Endothelial cell of umbilical vein (primary cell): ENCODE results near the gene SNORC. TPM values are rescaled to one million over a fixed set of nuclear protein-coding genes. Genes with fewer than 3 reads are reported as not detected.

Experiments used
- BruUV-seq: library from RNA; stranded (reverse); fragments of 400-500 nt; replicated peaks from 2 replicates; lab custom pipeline; 2021; lab: Mats Ljungman, UMichigan
- CTCF ChIA-PET: fragments of 300-600, 350-600 bp; sonication (Branson Sonifier 250); formaldehyde crosslinking; loops from one replicate; lab custom pipeline; 2021; ENCODE audit warnings: antibody characterized with exemption, inconsistent platforms; lab: Charles Lee
- POLR2A ChIA-PET: fragments of 300-600, 350-600 bp; sonication (Branson Sonifier 250); formaldehyde crosslinking; loops from one replicate; lab custom pipeline; 2021; ENCODE audit warnings: antibody characterized with exemption, inconsistent platforms; lab: Charles Lee
- DNase-seq: peaks from one replicate; pipeline ENCODE4 v3.0.0-alpha.2; 2011; ENCODE audit warnings: low read depth, low spot score
- FAIRE-seq: peaks from 2 replicates; lab custom pipeline; 2011; peaks lifted over from hg19 to GRCh38; lab: Jason Lieb, UNC
- H2AFZ ChIP-seq: 2 replicates; pipeline ENCODE4 v1.6.0; 2012; ENCODE audit warnings: low read depth, low read length, control low read depth, inconsistent platforms
- H3K27ac ChIP-seq: 2 replicates; pipeline ENCODE4 v1.5.1; 2011; ENCODE audit warnings: low read depth, mild to moderate bottlenecking, control low read depth, low read length, moderate library complexity; ENCODE audit not compliant: insufficient read depth
- H3K27me3 ChIP-seq, 2 experiments: 2 replicates each; pipeline versions ENCODE4 v1.6.0 to v1.6.1; 2011; ENCODE audit warnings: low read length in 2 of 2, mixed read lengths in 1 of 2; ENCODE audit not compliant: control insufficient read depth in 2 of 2, insufficient read depth in 2 of 2
- H3K36me3 ChIP-seq, 2 experiments: 2 replicates in 1 of 2; 3 replicates in 1 of 2; pipeline ENCODE4 v1.5.1; 2011; ENCODE audit warnings: low read length in 2 of 2, mild to moderate bottlenecking in 1 of 2, moderate library complexity in 1 of 2; ENCODE audit not compliant: control insufficient read depth in 2 of 2, insufficient read depth in 2 of 2; ENCODE audit errors: extremely low read depth in 1 of 2
- H3K4me1 ChIP-seq: 3 replicates; pipeline ENCODE4 v1.5.1; 2011; ENCODE audit warnings: mild to moderate bottlenecking, low read length; ENCODE audit not compliant: control insufficient read depth, insufficient read depth; ENCODE audit errors: extremely low read depth
- H3K4me2 ChIP-seq: 2 replicates; pipeline ENCODE4 v1.6.1; 2011; ENCODE audit warnings: low read length, control low read depth, mixed read lengths; ENCODE audit not compliant: insufficient read depth
- H3K4me3 ChIP-seq, 3 experiments: fragments of 200-600 bp in 1 of 3; sonication (generic), shearing (Covaris generic) in 1 of 3; replicated peaks in 1 of 3; 2 replicates each; pipeline ENCODE4 v1.5.1; 2011 to 2016; ENCODE audit warnings: control low read depth in 3 of 3, low read length in 3 of 3, mild to moderate bottlenecking in 2 of 3, inconsistent platforms in 1 of 3, low read depth in 1 of 3, moderate library complexity in 1 of 3; ENCODE audit not compliant: insufficient read depth in 1 of 3
- H3K79me2 ChIP-seq: 2 replicates; pipeline ENCODE4 v1.6.0; 2012; ENCODE audit warnings: low read length, inconsistent platforms; ENCODE audit not compliant: control insufficient read depth, insufficient read depth
- H3K9ac ChIP-seq: replicated peaks from 2 replicates; pipeline ENCODE3; 2011; ENCODE audit warnings: low read length, control low read depth; ENCODE audit not compliant: insufficient read depth; ENCODE audit errors: extremely low read depth
- H3K9me1 ChIP-seq: replicated peaks from 3 replicates; pipeline ENCODE4 v1.6.0; 2011; ENCODE audit warnings: mild to moderate bottlenecking, low read length; ENCODE audit not compliant: control insufficient read depth, insufficient read depth; ENCODE audit errors: extremely low read depth
- H3K9me3 ChIP-seq: replicated peaks from 2 replicates; pipeline ENCODE4 v1.5.1; 2012; ENCODE audit warnings: low read length, inconsistent platforms; ENCODE audit not compliant: control insufficient read depth, insufficient read depth
- H4K20me1 ChIP-seq: replicated peaks from 2 replicates; pipeline ENCODE3; 2011; ENCODE audit warnings: mild to moderate bottlenecking, low read length; ENCODE audit not compliant: control insufficient read depth, insufficient read depth; ENCODE audit errors: extremely low read depth
- EZH2 ChIP-seq: IDR thresholded peaks from 2 replicates; pipeline ENCODE4 v1.6.1; 2012; ENCODE audit warnings: borderline replicate concordance, low read depth, mild to moderate bottlenecking, moderate library complexity, low read length, inconsistent platforms; ENCODE audit not compliant: severe bottlenecking
- FOS ChIP-seq: IDR thresholded peaks from 2 replicates; pipeline ENCODE4 v1.6.1; 2011; ENCODE audit warnings: mild to moderate bottlenecking, low read length, moderate library complexity, borderline replicate concordance; ENCODE audit not compliant: insufficient read depth
- GATA2 ChIP-seq: IDR thresholded peaks from 2 replicates; pipeline ENCODE4 v1.7.0; 2011; ENCODE audit warnings: low read depth, mild to moderate bottlenecking, moderate library complexity, mixed read lengths, low read length; ENCODE audit not compliant: insufficient read length, insufficient read depth
- JUN ChIP-seq: IDR thresholded peaks from 2 replicates; pipeline ENCODE4 v1.6.1; 2011; ENCODE audit warnings: borderline replicate concordance, low read depth; ENCODE audit not compliant: insufficient read length, insufficient read depth
- MYC ChIP-seq: IDR thresholded peaks from one replicate; pipeline ENCODE4 v1.6.1; 2011; ENCODE audit warnings: mild to moderate bottlenecking, low read depth, low read length
- POLR2A ChIP-seq: IDR thresholded peaks from 2 replicates; pipeline ENCODE4 v1.6.1; 2012; ENCODE audit warnings: low read depth, mild to moderate bottlenecking, control low read depth, low read length
- POLR2AphosphoS5 ChIP-seq: IDR thresholded peaks from 2 replicates; pipeline ENCODE4 v1.6.1; 2012; ENCODE audit warnings: low read depth, mild to moderate bottlenecking, control low read depth, low read length, moderate library complexity; ENCODE audit not compliant: insufficient read depth
- dilution Hi-C: fragments of 300-500 bp; cut with MboI; formaldehyde crosslinking; loops from one replicate; pipeline ENCODE4 v1.15.0; 2019; ENCODE audit warnings: low sequenced_read_pairs; ENCODE audit not compliant: extremely low pct_ligation_motif_present
- intact Hi-C: fragments of 100-400 bp; cut with micrococcal nuclease; formaldehyde crosslinking; loops from one replicate; pipeline ENCODE4 v1.10.0; 2022
- polyA plus RNA-seq, 4 experiments: library from polyadenylated mRNA; depleted of rRNA in 3 of 4; stranded (reverse) in 3 of 4; unstranded in 1 of 4; fragments of >200 nt; gene quantifications; 2 replicates each; pipeline versions ENCODE4 v1.2.1 to v1.2.3, GENCODE V29; 2011 to 2012; ENCODE audit warnings: missing spikeins in 1 of 4
- total RNA-seq: library from RNA; stranded (reverse); gene quantifications from 2 replicates; pipeline ENCODE4 v1.2.3, GENCODE V29; 2021
- TF ChIP-seq, protein P1 (sequence below): IDR thresholded peaks from 2 replicates; pipeline ENCODE4 v1.6.1; 2011; ENCODE audit not compliant: insufficient read depth, insufficient read length
- TF ChIP-seq, protein P2 (sequence below), 2 donors: IDR thresholded peaks; 1 replicate in 1 of 2; 2 replicates in 1 of 2; pipeline ENCODE4 v1.5.1; 2011; ENCODE audit warnings: low read length in 2 of 2, mild to moderate bottlenecking in 2 of 2, moderate library complexity in 2 of 2, control low read depth in 1 of 2, inconsistent platforms in 1 of 2, low read depth in 1 of 2; ENCODE audit not compliant: insufficient read depth in 1 of 2; ENCODE audit errors: extremely low read depth in 1 of 2

The SNORC gene
- total and polyA plus RNA-seq, 2 donors (not counting 3 experiments of a cell fraction or from before 2014, with no cell fraction given) = 1.4 to 4.0 TPM

DNA sequence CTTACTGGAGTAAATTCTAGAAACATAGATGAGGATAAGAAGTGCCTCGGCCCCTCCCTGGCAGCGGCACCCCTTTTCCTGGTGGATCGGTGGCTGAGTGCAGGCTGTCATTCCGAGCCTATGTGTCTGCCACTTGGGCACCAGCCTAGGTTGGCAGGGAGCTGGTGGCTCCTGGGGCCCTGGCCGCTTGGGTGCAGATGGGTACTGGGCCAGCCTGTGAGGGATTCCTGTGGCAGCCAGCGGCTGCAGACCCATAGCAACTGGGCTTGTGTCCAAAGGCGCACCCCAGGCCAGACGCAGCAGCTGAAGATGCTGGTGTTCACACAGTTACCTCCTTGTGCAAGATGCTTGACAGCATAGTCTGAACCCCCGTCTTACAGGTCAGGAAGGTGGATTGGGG is 2.8 kb downstream of the SNORC start:
- Histone ChIP-seq H2AFZ (no peak overlapping the region), H3K4me1 (no peaks in the 10 kb centered on the region), H4K20me1 (no peaks in the 10 kb centered on the region), H3K79me2 (no peaks in the 10 kb centered on the region), H3K36me3 (no peaks in the 10 kb centered on the region), H3K27ac (no peak overlapping the region), H3K27me3 (no peaks in the 10 kb centered on the region), H3K9me3 (no peaks in the 10 kb centered on the region), H3K4me2 (no peak overlapping the region), H3K4me3 (no peak overlapping the region), H3K9ac (no peak overlapping the region), H3K9me1 (no peaks in the 10 kb centered on the region)
- intact Hi-C loops = no loop called here
- CTCF ChIA-PET = no interaction called here
- POLR2A ChIA-PET = no interaction called here
- BruUV-seq = no TSS peak
- no peak for DNase-seq
- dilution Hi-C loops = no loop called here
- FAIRE-seq = no peak
- TF ChIP-seq GATA2 (no peak), JUN (no peak), EZH2 (no peak), MYC (no peak)
- TF ChIP-seq, protein P1, sequence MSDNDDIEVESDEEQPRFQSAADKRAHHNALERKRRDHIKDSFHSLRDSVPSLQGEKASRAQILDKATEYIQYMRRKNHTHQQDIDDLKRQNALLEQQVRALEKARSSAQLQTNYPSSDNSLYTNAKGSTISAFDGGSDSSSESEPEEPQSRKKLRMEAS = no peak

DNA sequence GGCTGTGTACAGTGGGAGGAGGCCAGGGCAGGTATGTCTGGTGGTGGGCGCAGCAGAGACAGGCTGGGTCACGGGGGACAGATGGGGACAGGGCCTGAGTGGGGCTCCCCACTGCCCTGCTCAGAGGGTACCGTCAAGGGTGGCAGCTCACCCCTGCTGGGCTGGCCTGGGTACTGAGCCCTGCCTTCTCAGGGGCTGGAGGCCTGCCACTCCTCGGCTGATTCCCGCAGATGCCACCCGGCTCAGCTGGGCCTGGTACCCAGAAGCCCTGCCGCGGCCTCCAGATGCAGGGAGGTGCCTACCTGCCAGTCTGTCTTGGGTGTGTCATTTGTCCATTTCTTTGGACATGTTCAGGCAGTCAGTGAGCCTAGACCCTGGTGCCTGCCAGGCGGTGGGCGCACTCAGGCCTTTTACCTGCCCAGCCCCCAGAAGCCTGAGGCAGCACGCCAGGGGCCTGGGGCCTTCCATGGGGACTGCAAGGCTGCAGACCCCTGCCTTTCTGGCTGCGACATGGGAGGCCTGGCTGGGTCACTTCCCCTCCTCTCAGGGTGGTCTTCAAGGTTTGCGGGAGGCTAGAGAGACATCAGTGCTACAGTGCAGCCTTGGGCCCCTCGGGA is 3.3 kb downstream of the SNORC start:
- no peaks in the 10 kb centered on the region for H3K27me3 ChIP-seq
- TF ChIP-seq MYC (no peak), GATA2 (no peak), EZH2 (no peak), POLR2AphosphoS5 (no peak), JUN (no peak), FOS (no peak), POLR2A (no peak)
- TF ChIP-seq, protein P1 = no peak
- TF ChIP-seq, protein P2, sequence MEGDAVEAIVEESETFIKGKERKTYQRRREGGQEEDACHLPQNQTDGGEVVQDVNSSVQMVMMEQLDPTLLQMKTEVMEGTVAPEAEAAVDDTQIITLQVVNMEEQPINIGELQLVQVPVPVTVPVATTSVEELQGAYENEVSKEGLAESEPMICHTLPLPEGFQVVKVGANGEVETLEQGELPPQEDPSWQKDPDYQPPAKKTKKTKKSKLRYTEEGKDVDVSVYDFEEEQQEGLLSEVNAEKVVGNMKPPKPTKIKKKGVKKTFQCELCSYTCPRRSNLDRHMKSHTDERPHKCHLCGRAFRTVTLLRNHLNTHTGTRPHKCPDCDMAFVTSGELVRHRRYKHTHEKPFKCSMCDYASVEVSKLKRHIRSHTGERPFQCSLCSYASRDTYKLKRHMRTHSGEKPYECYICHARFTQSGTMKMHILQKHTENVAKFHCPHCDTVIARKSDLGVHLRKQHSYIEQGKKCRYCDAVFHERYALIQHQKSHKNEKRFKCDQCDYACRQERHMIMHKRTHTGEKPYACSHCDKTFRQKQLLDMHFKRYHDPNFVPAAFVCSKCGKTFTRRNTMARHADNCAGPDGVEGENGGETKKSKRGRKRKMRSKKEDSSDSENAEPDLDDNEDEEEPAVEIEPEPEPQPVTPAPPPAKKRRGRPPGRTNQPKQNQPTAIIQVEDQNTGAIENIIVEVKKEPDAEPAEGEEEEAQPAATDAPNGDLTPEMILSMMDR (IDR thresholded peaks at IDR 0.05; ENCODE audit: extremely low read depth in 1 of 2, insufficient read depth in 1 of 2, low read depth in 1 of 2, low read length in 2 of 2) = no peak
- CTCF ChIA-PET = interaction anchor here (1.5 to 3.0 kb wide), 2 partner anchors 14 to 155 kb away, joined by 3 to 31 read pairs; no protein-coding TSS in a partner anchor
- no peaks in the 10 kb centered on the region for H3K9me3 ChIP-seq
- H3K79me2 ChIP-seq = no peaks in the 10 kb centered on the region
- H3K36me3 ChIP-seq = no peaks in the 10 kb centered on the region
- no peaks in the 10 kb centered on the region for H3K9me1 ChIP-seq
- FAIRE-seq = no peak
- H3K9ac ChIP-seq = no peak overlapping the region
- BruUV-seq = no TSS peak
- intact Hi-C loops = no loop called here
- no peak overlapping the region for H2AFZ ChIP-seq
- no peaks in the 10 kb centered on the region for H3K4me1 ChIP-seq
- POLR2A ChIA-PET = no interaction called here
- H3K27ac ChIP-seq = no peak overlapping the region
- dilution Hi-C loops = no loop called here
- no peak for DNase-seq
- H4K20me1 ChIP-seq = no peaks in the 10 kb centered on the region
- H3K4me3 ChIP-seq = no peak overlapping the region
- H3K4me2 ChIP-seq = no peak overlapping the region
